IPS-15b (cell line): ENCODE data around the gene RPLP2.

Experiments used
- H3K27me3 ChIP-seq: one replicate; pipeline ENCODE4 v1.6.1; 2013; ENCODE audit warnings: low read length; ENCODE audit not compliant: control insufficient read depth, insufficient read depth
- H3K36me3 ChIP-seq: one replicate; pipeline ENCODE4 v1.6.1; 2013; ENCODE audit warnings: low read length; ENCODE audit not compliant: control insufficient read depth, insufficient read depth
- H3K4me1 ChIP-seq: one replicate; pipeline ENCODE4 v1.6.1; 2013; ENCODE audit warnings: mild to moderate bottlenecking, low read length; ENCODE audit not compliant: control insufficient read depth, insufficient read depth
- H3K4me3 ChIP-seq: one replicate; pipeline ENCODE4 v1.5.1; 2013; ENCODE audit warnings: low read depth, low read length
- H3K9ac ChIP-seq: one replicate; pipeline ENCODE4 v1.6.1; 2013; ENCODE audit warnings: low read depth, mild to moderate bottlenecking, low read length
- H3K9me3 ChIP-seq: one replicate; pipeline ENCODE4 v1.6.1; 2013; ENCODE audit warnings: mild to moderate bottlenecking, low read length; ENCODE audit not compliant: control insufficient read depth, insufficient read depth

RPLP2 gene

GRCh38 chr11:803770-804598 lies 5.8 kb upstream of the RPLP2 start:
- peaks cover 30% of the 10 kb centered on the region for H3K36me3 ChIP-seq
- H3K4me3 ChIP-seq = peak overlapping the region; percentile 66
- H3K9ac ChIP-seq = peak overlapping the region; percentile 65

DNA sequence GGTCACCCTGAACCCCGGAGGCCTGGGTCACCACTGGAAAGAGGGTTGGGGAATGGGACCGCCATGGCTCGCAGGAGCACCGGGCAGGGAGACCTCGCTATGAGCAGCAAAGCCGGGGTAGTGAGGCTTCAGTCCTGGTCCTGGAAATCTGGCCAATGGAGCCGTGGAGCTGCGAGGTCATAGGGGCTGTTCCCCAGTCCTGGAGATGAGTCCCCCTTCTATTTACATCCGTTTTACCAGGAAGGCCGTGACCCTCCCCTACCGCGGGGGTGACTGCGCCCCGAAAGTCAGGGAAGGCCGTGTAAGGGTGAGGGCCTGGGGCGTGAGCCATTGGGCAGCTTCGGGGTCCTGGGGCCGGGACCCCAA lies 5.2 kb upstream of the RPLP2 start:
- Histone ChIP-seq H3K9me3 (no peaks in the 10 kb centered on the region), H3K4me3 (peak overlapping the region; percentile 66), H3K4me1 (peaks cover 3% of the 10 kb centered on the region), H3K36me3 (peaks cover 25% of the 10 kb centered on the region), H3K27me3 (no peaks in the 10 kb centered on the region), H3K9ac (peak overlapping the region; percentile 65)

More at GRCh38 chr11:803770-804598, 5.8 kb upstream of the RPLP2 start:
- Histone ChIP-seq H3K4me1 (peaks cover 3% of the 10 kb centered on the region), H3K27me3 (no peaks in the 10 kb centered on the region), H3K9me3 (no peaks in the 10 kb centered on the region)

GRCh38 chr11:808427-809286 lies 1.1 kb upstream of the RPLP2 start:
- Histone ChIP-seq H3K9ac (peak overlapping the region; percentile 100), H3K36me3 (peaks cover 26% of the 10 kb centered on the region), H3K9me3 (no peaks in the 10 kb centered on the region), H3K27me3 (no peaks in the 10 kb centered on the region), H3K4me1 (peaks cover 3% of the 10 kb centered on the region), H3K4me3 (peak overlapping the region; percentile 97)

- Histone ChIP-seq H3K9me3 (no peaks in the 10 kb centered on the region), H3K4me3 (peak overlapping the region; percentile 97), H3K4me1 (no peaks in the 10 kb centered on the region), H3K27me3 (no peaks in the 10 kb centered on the region), H3K9ac (peak overlapping the region; percentile 90), H3K36me3 (peaks cover 27% of the 10 kb centered on the region)
Observed at GRCh38 chr11:810040-810567, 337 bp downstream of the RPLP2 start.

GRCh38 chr11:811446-812245 lies 1.9 kb downstream of the RPLP2 start:
- Histone ChIP-seq H3K9ac (peak overlapping the region; percentile 90), H3K27me3 (no peaks in the 10 kb centered on the region), H3K4me1 (no peaks in the 10 kb centered on the region), H3K9me3 (no peaks in the 10 kb centered on the region), H3K36me3 (peaks cover 27% of the 10 kb centered on the region), H3K4me3 (peak overlapping the region; percentile 97)

DNA sequence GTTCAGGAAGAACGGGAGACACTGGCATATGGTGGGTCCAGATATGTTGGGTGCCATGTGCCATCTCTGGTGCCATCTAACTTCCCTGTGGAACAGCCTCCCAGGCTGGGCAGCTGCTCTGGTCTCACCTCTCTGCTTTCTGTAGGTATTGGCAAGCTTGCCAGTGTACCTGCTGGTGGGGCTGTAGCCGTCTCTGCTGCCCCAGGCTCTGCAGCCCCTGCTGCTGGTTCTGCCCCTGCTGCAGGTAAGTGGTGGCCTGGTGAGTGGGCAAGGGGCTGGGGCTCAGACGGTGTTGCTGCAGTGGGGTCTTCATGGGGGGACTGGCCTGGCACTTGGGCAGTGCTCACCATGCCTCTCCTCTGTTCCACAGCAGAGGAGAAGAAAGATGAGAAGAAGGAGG lies 2.6 kb downstream of the RPLP2 start:
- Histone ChIP-seq H3K36me3 (peaks cover 27% of the 10 kb centered on the region), H3K4me3 (no peak overlapping the region), H3K9me3 (no peaks in the 10 kb centered on the region), H3K27me3 (no peaks in the 10 kb centered on the region), H3K9ac (no peak overlapping the region), H3K4me1 (no peaks in the 10 kb centered on the region)

GRCh38 chr11:813072-813455 lies 3.3 kb downstream of the RPLP2 start:
- no peaks in the 10 kb centered on the region for H3K27me3 ChIP-seq
- peaks cover 27% of the 10 kb centered on the region for H3K36me3 ChIP-seq
- no peak overlapping the region for H3K4me3 ChIP-seq
- no peaks in the 10 kb centered on the region for H3K9me3 ChIP-seq
- no peaks in the 10 kb centered on the region for H3K4me1 ChIP-seq
- no peak overlapping the region for H3K9ac ChIP-seq

DNA sequence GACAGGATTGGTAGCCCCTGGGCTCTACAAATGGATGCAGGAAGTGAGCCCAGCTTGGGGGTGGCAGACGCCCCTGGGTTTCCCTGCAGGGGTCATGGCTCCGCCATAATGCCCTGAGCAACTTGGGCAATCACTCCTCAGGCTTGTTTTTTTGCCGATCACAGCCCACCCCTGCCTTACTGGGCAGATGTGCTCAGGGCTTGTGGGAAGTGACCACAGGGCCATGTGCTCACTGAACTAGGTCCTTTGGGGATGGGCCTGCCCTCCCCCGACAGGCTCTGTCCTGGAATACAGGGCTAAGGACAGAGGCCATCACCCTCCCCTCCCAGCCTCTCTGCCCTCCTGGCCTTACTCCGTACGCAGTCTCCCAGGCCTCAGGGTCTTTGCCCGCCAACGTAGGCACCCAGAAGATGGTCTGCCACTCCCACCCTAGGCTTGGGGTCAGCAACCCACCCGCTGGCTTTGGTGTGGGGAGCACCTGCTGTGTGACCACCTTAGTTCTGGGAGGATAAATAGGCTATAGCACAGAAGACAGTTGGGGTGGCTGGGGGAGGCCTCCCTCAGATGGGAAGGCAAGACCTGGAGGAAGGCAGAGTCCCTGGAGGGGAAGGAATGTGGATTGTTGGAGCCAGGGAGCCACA lies 3.8 kb downstream of the RPLP2 start:
- H3K9ac ChIP-seq = no peak overlapping the region
- peaks cover 27% of the 10 kb centered on the region for H3K36me3 ChIP-seq
- H3K9me3 ChIP-seq = no peaks in the 10 kb centered on the region
- no peak overlapping the region for H3K4me3 ChIP-seq
- no peaks in the 10 kb centered on the region for H3K27me3 ChIP-seq
- H3K4me1 ChIP-seq = no peaks in the 10 kb centered on the region

DNA sequence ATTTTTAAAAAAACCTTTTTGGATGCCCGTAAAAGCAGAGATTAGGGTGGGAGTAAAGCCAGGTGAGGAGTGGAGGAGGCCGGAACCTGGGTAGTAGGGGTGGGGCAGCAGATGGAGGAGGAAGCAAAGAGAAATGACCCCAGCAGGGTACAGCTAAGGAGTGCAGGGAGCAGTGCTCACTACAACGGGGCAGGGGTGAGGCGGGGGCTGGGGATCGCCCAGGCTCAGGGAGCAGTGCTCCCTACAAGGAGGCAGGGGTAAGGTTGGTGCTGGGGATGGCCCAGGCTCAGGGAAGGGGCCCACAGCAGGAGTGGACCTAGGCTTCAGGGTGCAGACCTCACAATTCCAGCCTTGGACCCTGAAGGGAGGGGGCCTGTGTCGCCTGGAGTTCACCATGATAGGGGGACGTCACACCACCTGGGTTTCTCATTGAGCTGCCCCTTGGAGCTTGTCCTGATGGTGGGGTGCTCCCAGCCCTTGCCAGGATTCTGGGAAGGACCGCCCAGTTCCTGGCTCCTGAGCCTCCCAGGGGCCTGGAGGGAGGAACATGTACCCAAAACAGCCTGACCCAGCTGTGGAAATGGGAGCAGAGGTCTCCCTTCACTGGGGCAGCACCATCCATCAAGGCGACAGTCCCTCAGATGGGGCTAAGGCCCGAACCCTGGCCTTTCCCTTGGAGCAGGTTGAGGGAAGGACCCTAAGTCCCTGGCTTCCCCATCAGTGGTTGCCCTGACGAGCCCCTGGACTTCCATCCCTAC lies 6.1 kb downstream of the RPLP2 start:
- H3K36me3 ChIP-seq = peaks cover 27% of the 10 kb centered on the region
- H3K9ac ChIP-seq = no peak overlapping the region
- H3K4me3 ChIP-seq = no peak overlapping the region
- H3K27me3 ChIP-seq = no peaks in the 10 kb centered on the region
- no peaks in the 10 kb centered on the region for H3K9me3 ChIP-seq
- peaks cover 2% of the 10 kb centered on the region for H3K4me1 ChIP-seq

DNA sequence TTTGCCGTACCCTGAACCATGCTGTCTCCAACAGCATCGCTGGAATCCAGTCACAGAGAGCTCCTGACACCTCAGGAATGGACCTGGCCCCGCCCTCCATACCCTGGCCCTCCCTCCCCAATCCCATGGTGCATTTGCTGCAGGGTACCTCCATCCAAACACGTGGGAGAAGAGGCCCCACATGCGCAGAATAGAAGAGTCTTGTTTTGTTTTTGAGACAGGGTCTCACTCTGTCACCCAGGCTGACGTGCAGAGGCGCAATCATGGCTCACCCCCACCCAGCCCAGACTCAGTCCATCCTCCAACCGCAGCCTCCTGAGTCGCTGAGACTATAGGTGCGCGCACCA lies 6.6 kb downstream of the RPLP2 start:
- peaks cover 2% of the 10 kb centered on the region for H3K4me1 ChIP-seq
- no peak overlapping the region for H3K4me3 ChIP-seq
- no peak overlapping the region for H3K9ac ChIP-seq
- no peaks in the 10 kb centered on the region for H3K27me3 ChIP-seq
- no peaks in the 10 kb centered on the region for H3K9me3 ChIP-seq
- peaks cover 23% of the 10 kb centered on the region for H3K36me3 ChIP-seq
